GM23338 (cell line): ENCODE results near the gene INSM2.

Source experiments
- CREB1 ChIP-seq: fragments of 250-450 bp; sonication (Bioruptor Pico); IDR thresholded peaks from 2 replicates; pipeline ENCODE4 v1.5.0; 2020; ENCODE audit warnings: low read depth, mild to moderate bottlenecking, moderate library complexity
- EZH2 ChIP-seq: fragments of 200-600 bp; sonication (generic); IDR thresholded peaks from one replicate; pipeline ENCODE4 v1.8.0; 2017; ENCODE audit warnings: antibody characterized with exemption, mild to moderate bottlenecking, low read depth; ENCODE audit not compliant: unreplicated experiment
- EZH2phosphoT487 ChIP-seq: fragments of 200-600 bp; sonication (generic); IDR thresholded peaks from one replicate; pipeline ENCODE4 v1.8.1; 2018; ENCODE audit warnings: antibody characterized with exemption; ENCODE audit not compliant: unreplicated experiment
- JUNB ChIP-seq: IDR thresholded peaks from one replicate; pipeline ENCODE4 v1.6.1; 2016; ENCODE audit warnings: antibody characterized with exemption; ENCODE audit not compliant: unreplicated experiment
- POLR2AphosphoS5 ChIP-seq: IDR thresholded peaks from 2 replicates; pipeline ENCODE4 v1.6.1; 2016; ENCODE audit warnings: antibody characterized with exemption, low read depth
- TF ChIP-seq, protein P1 (sequence below): IDR thresholded peaks from one replicate; pipeline ENCODE4 v1.6.1; 2018; ENCODE audit warnings: antibody characterized with exemption; ENCODE audit not compliant: unreplicated experiment
- TF ChIP-seq, protein P2 (sequence below), 2 experiments: fragments of 200-600 bp in 1 of 2; sonication (generic) in 1 of 2; conservative IDR thresholded peaks; 2 replicates each; pipeline versions ENCODE4 v1.5.1 to v1.6.1; 2016 to 2017; ENCODE audit warnings: antibody characterized with exemption in 2 of 2, low read depth in 2 of 2, mild to moderate bottlenecking in 2 of 2, moderate library complexity in 1 of 2

DNA sequence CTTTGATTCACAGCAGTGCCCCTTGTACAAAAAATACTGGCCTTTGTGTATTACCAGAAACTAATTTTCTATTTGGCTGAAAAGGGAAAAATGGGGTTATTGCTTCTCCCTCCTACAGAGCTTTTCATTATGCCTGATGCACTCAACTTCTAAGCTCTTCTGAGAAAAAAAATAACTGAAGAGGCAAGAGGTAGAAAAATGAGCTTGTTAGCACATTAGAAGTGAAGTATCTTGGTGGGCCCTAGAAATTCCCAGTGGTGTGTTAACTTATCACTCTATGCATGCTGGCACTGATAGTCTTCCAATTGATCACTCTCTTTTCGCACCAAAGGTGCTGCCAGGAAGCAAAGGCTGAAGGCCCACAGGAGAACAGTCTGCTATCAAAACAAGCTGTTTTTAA lies 17.1 kb downstream of the INSM2 start:
- no peak for TF ChIP-seq POLR2AphosphoS5
- TF ChIP-seq, protein P1, sequence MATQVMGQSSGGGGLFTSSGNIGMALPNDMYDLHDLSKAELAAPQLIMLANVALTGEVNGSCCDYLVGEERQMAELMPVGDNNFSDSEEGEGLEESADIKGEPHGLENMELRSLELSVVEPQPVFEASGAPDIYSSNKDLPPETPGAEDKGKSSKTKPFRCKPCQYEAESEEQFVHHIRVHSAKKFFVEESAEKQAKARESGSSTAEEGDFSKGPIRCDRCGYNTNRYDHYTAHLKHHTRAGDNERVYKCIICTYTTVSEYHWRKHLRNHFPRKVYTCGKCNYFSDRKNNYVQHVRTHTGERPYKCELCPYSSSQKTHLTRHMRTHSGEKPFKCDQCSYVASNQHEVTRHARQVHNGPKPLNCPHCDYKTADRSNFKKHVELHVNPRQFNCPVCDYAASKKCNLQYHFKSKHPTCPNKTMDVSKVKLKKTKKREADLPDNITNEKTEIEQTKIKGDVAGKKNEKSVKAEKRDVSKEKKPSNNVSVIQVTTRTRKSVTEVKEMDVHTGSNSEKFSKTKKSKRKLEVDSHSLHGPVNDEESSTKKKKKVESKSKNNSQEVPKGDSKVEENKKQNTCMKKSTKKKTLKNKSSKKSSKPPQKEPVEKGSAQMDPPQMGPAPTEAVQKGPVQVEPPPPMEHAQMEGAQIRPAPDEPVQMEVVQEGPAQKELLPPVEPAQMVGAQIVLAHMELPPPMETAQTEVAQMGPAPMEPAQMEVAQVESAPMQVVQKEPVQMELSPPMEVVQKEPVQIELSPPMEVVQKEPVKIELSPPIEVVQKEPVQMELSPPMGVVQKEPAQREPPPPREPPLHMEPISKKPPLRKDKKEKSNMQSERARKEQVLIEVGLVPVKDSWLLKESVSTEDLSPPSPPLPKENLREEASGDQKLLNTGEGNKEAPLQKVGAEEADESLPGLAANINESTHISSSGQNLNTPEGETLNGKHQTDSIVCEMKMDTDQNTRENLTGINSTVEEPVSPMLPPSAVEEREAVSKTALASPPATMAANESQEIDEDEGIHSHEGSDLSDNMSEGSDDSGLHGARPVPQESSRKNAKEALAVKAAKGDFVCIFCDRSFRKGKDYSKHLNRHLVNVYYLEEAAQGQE = no peak
- TF ChIP-seq EZH2phosphoT487 = no peak
- TF ChIP-seq JUNB = no peak
- no peak for TF ChIP-seq EZH2
- TF ChIP-seq, protein P2, sequence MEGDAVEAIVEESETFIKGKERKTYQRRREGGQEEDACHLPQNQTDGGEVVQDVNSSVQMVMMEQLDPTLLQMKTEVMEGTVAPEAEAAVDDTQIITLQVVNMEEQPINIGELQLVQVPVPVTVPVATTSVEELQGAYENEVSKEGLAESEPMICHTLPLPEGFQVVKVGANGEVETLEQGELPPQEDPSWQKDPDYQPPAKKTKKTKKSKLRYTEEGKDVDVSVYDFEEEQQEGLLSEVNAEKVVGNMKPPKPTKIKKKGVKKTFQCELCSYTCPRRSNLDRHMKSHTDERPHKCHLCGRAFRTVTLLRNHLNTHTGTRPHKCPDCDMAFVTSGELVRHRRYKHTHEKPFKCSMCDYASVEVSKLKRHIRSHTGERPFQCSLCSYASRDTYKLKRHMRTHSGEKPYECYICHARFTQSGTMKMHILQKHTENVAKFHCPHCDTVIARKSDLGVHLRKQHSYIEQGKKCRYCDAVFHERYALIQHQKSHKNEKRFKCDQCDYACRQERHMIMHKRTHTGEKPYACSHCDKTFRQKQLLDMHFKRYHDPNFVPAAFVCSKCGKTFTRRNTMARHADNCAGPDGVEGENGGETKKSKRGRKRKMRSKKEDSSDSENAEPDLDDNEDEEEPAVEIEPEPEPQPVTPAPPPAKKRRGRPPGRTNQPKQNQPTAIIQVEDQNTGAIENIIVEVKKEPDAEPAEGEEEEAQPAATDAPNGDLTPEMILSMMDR (conservative IDR thresholded peaks at IDR 0.05; ENCODE audit: low read depth in 2 of 2) = no peak
- TF ChIP-seq CREB1 (CRISPR knock-in tag) = no peak
